ENCODE results near the gene B9D1.

B9D1 gene

GRCh38 chr17:19387921-19388521 is 25.5 kb upstream of the B9D1 start:
- no peaks in the 10 kb centered on the region for H3K27me3 ChIP-seq (ENCODE audit: insufficient read depth, low read depth)
- H4K20me1 ChIP-seq (ENCODE audit: insufficient read depth) = no peaks in the 10 kb centered on the region
- H3K4me2 ChIP-seq = no peak overlapping the region
- no peak overlapping the region for H3K4me3 ChIP-seq (IDR thresholded peaks at IDR 0.05; ENCODE audit: insufficient read depth, low read depth, low read length)
- TF ChIP-seq, protein P1, sequence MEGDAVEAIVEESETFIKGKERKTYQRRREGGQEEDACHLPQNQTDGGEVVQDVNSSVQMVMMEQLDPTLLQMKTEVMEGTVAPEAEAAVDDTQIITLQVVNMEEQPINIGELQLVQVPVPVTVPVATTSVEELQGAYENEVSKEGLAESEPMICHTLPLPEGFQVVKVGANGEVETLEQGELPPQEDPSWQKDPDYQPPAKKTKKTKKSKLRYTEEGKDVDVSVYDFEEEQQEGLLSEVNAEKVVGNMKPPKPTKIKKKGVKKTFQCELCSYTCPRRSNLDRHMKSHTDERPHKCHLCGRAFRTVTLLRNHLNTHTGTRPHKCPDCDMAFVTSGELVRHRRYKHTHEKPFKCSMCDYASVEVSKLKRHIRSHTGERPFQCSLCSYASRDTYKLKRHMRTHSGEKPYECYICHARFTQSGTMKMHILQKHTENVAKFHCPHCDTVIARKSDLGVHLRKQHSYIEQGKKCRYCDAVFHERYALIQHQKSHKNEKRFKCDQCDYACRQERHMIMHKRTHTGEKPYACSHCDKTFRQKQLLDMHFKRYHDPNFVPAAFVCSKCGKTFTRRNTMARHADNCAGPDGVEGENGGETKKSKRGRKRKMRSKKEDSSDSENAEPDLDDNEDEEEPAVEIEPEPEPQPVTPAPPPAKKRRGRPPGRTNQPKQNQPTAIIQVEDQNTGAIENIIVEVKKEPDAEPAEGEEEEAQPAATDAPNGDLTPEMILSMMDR (conservative IDR thresholded peaks at IDR 0.05; ENCODE audit: low read depth, low read length) = no peak
- no peak overlapping the region for H3K9ac ChIP-seq
- H3K27ac ChIP-seq = no peak overlapping the region
- H3K4me1 ChIP-seq (ENCODE audit: low read depth, poor library complexity, severe bottlenecking) = no peaks in the 10 kb centered on the region
- no peaks in the 10 kb centered on the region for H3K36me3 ChIP-seq (ENCODE audit: insufficient read depth)
- H2AFZ ChIP-seq (ENCODE audit: low read depth) = no peak overlapping the region
- no peaks in the 10 kb centered on the region for H3K79me2 ChIP-seq (ENCODE audit: insufficient read depth, low read depth)

GRCh38 chr17:19386974-19387920 is 24.7 kb upstream of the B9D1 start, which contains the start of gene MFAP4:
Gene MFAP4, minus strand, starts transcription at chr17:19387190. Its CDS starts 35 bp downstream, at chr17:19387155.
- TF ChIP-seq, protein P1 (conservative IDR thresholded peaks at IDR 0.05; ENCODE audit: low read depth, low read length) = no peak
- H3K4me2 ChIP-seq = no peak within 1 kb of the TSS
- H3K79me2 ChIP-seq (ENCODE audit: insufficient read depth, low read depth) = no peaks in the 10 kb centered on the region
- no peaks in the 10 kb centered on the region for H4K20me1 ChIP-seq (ENCODE audit: insufficient read depth)
- no peaks in the 10 kb centered on the region for H3K4me1 ChIP-seq (ENCODE audit: low read depth, poor library complexity, severe bottlenecking)
- H3K27ac ChIP-seq = no peak within 1 kb of the TSS
- H3K4me3 ChIP-seq (IDR thresholded peaks at IDR 0.05; ENCODE audit: insufficient read depth, low read depth, low read length) = no peak within 1 kb of the TSS
- no peak within 1 kb of the TSS for H2AFZ ChIP-seq (ENCODE audit: low read depth)
- H3K9ac ChIP-seq = no peak within 1 kb of the TSS
- H3K27me3 ChIP-seq (ENCODE audit: insufficient read depth, low read depth) = no peaks in the 10 kb centered on the region
- H3K36me3 ChIP-seq (ENCODE audit: insufficient read depth) = no peaks in the 10 kb centered on the region

- Histone ChIP-seq H3K36me3 (ENCODE audit: insufficient read depth) (no peaks in the 10 kb centered on the region), H2AFZ (ENCODE audit: low read depth) (no peak overlapping the region), H3K27ac (no peak overlapping the region), H4K20me1 (ENCODE audit: insufficient read depth) (no peaks in the 10 kb centered on the region), H3K9ac (no peak overlapping the region), H3K79me2 (ENCODE audit: insufficient read depth, low read depth) (no peaks in the 10 kb centered on the region), H3K27me3 (ENCODE audit: insufficient read depth, low read depth) (no peaks in the 10 kb centered on the region), H3K4me1 (ENCODE audit: low read depth, poor library complexity, severe bottlenecking) (no peaks in the 10 kb centered on the region), H3K4me2 (no peak overlapping the region), H3K4me3 (IDR thresholded peaks at IDR 0.05; ENCODE audit: insufficient read depth, low read depth, low read length) (no peak overlapping the region)
- TF ChIP-seq, protein P1 (conservative IDR thresholded peaks at IDR 0.05; ENCODE audit: low read depth, low read length) = no peak
Measured at GRCh38 chr17:19386051-19386929, 23.8 kb upstream of the B9D1 start.

DNA sequence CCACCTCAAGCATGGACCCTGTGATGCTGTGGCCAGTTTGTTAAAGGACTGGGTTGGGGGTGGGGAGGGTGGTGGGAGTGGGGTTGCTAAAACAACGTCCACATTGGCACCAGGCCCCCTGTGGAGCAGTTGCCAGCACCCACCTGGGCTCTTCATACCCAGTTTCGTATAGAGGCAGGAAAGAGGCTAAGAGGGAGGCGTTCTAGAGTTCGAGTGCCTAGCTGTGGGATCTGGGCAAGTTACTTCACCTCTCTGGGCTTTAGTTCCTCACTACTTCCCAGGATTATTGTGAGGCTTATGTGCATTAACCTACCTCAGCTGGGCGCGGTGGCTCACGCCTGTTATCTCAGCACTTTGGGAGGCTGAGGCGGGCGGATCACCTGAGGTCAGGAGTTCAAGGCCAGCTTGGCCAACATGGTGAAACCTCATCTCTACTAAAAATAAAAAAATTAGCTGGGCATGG is 23.0 kb upstream of the B9D1 start:
- Histone ChIP-seq H3K4me3 (IDR thresholded peaks at IDR 0.05; ENCODE audit: insufficient read depth, low read depth, low read length) (no peak overlapping the region), H3K79me2 (ENCODE audit: insufficient read depth, low read depth) (no peaks in the 10 kb centered on the region), H4K20me1 (ENCODE audit: insufficient read depth) (no peaks in the 10 kb centered on the region), H3K27me3 (ENCODE audit: insufficient read depth, low read depth) (no peaks in the 10 kb centered on the region), H3K9ac (no peak overlapping the region), H3K4me1 (ENCODE audit: low read depth, poor library complexity, severe bottlenecking) (no peaks in the 10 kb centered on the region), H3K27ac (no peak overlapping the region), H2AFZ (ENCODE audit: low read depth) (no peak overlapping the region), H3K4me2 (no peak overlapping the region), H3K36me3 (ENCODE audit: insufficient read depth) (no peaks in the 10 kb centered on the region)
- TF ChIP-seq, protein P1 (conservative IDR thresholded peaks at IDR 0.05; ENCODE audit: low read depth, low read length) = no peak

All from KMS-11 (cell line).